Fibroblast of lung (primary cell): ENCODE data around the gene AGO3. TPM values are rescaled to one million over a fixed set of nuclear protein-coding genes. Genes with fewer than 3 reads are reported as not detected.

Experiments used
- DNase-seq, 2 donors: peaks; one replicate each; pipeline versions ENCODE4 v3.0.0 to v3.0.0-alpha.2; 2010; ENCODE audit warnings: low read depth in 2 of 2
- H2AFZ ChIP-seq: 2 replicates; pipeline ENCODE4 v1.5.1; 2012; ENCODE audit warnings: low read length, control low read depth, inconsistent platforms
- H3K27ac ChIP-seq: 2 replicates; pipeline ENCODE4 v1.5.1; 2011; ENCODE audit warnings: low read length, control low read depth; ENCODE audit not compliant: insufficient read depth
- H3K27me3 ChIP-seq: 2 replicates; pipeline ENCODE4 v1.5.1; 2011; ENCODE audit warnings: mild to moderate bottlenecking, low read length; ENCODE audit not compliant: control insufficient read depth, insufficient read depth
- H3K36me3 ChIP-seq: 2 replicates; pipeline ENCODE4 v1.5.1; 2011; ENCODE audit warnings: low read length; ENCODE audit not compliant: control insufficient read depth, insufficient read depth
- H3K4me1 ChIP-seq: 2 replicates; pipeline ENCODE4 v1.5.1; 2011; ENCODE audit warnings: low read length; ENCODE audit not compliant: control insufficient read depth, insufficient read depth; ENCODE audit errors: extremely low read depth
- H3K4me2 ChIP-seq: 2 replicates; pipeline ENCODE4 v1.5.1; 2011; ENCODE audit warnings: low read length, control low read depth; ENCODE audit not compliant: insufficient read depth; ENCODE audit errors: extremely low read depth
- H3K4me3 ChIP-seq, 4 experiments: fragments of 200-600 bp in 1 of 4; sonication (generic) in 1 of 4; replicated peaks in 1 of 4; 2 replicates each; pipeline ENCODE4 v1.5.1; 2011 to 2016; ENCODE audit warnings: low read length in 4 of 4, low read depth in 3 of 4, mild to moderate bottlenecking in 3 of 4, control low read depth in 2 of 4, inconsistent platforms in 1 of 4, mixed read lengths in 1 of 4; ENCODE audit not compliant: insufficient read depth in 1 of 4; ENCODE audit errors: control extremely low read depth in 1 of 4
- H3K79me2 ChIP-seq: 2 replicates; pipeline ENCODE4 v1.5.1; 2012; ENCODE audit warnings: mild to moderate bottlenecking, low read length, inconsistent platforms; ENCODE audit not compliant: control insufficient read depth, insufficient read depth
- H3K9ac ChIP-seq: 2 replicates; pipeline ENCODE4 v1.5.1; 2011; ENCODE audit warnings: mild to moderate bottlenecking, low read length, control low read depth; ENCODE audit not compliant: insufficient read depth
- H3K9me3 ChIP-seq: 2 replicates; pipeline ENCODE4 v1.5.1; 2012; ENCODE audit warnings: low read depth, low read length; ENCODE audit not compliant: control insufficient read depth, insufficient read depth
- H4K20me1 ChIP-seq: 2 replicates; pipeline ENCODE4 v1.5.1; 2011; ENCODE audit warnings: low read length; ENCODE audit not compliant: control insufficient read depth, insufficient read depth; ENCODE audit errors: extremely low read depth
- CTCF ChIP-seq, 2 donors: IDR thresholded peaks in 1 of 2; conservative IDR thresholded peaks in 1 of 2; 1 replicate in 1 of 2; 2 replicates in 1 of 2; pipeline ENCODE4 v1.5.1; 2011 to 2012; ENCODE audit warnings: low read length in 2 of 2, control low read depth in 1 of 2, inconsistent platforms in 1 of 2, low read depth in 1 of 2, mild to moderate bottlenecking in 1 of 2
- EZH2 ChIP-seq: IDR thresholded peaks from 2 replicates; pipeline ENCODE4 v1.5.1; 2012; ENCODE audit warnings: low read length, control low read depth, mild to moderate bottlenecking; ENCODE audit errors: missing control alignments
- polyA plus RNA-seq, 2 donors: library from polyadenylated mRNA; depleted of rRNA in 1 of 2; stranded (reverse) in 1 of 2; unstranded in 1 of 2; fragments of >200 nt; gene quantifications; 2 replicates each; pipeline ENCODE4 v1.2.1, GENCODE V29; 2011 to 2012; ENCODE audit warnings: missing spikeins in 1 of 2
- total RNA-seq: library from RNA; depleted of rRNA; stranded (reverse); fragments of >200 nt; gene quantifications from 2 replicates; pipeline ENCODE4 v1.2.1, GENCODE V29; 2014

AGO3 gene
- total and polyA plus RNA-seq, 2 donors (not counting 1 experiment from before 2014, with no cell fraction given) = 12.9 to 19.6 TPM

DNA sequence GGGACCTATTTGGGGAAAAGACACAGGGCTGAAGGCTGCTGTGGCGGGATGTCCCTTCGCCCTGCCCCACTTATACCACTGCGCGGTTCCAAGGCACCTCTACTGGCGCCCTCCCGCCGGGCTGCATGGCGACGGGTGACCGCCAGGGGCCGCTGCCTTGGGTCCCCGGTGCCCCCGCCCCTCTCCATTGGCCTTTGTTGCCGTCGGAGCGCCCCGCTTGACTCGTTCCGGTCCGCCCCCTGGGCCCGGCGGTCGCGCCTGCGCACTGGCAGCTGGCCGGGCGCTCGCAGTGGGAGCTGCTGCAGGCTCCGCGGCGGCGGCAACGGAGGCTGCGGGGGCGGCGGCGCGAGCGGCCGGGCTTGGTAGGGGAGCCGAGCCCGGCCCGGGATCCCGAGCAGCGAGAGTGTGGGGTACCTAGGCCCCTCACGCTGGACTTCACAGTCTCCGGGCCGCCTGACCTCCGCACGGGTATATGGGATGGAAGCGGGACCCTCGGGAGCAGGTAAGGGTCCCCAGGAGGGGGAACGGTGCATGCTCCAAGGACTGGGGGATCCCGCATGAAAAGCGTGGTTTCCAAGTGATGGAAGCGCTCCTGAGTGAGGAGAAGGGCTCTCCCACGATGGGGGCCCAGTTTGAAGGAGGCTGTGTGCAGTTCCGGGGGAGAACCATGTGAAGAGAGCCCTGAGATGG, 47.8 kb upstream of the AGO3 start, which contains the start of gene AGO1:
AGO1 (plus strand) TSS at position 265 of the 690 bp plus-strand sequence; CDS start at position 478, 213 bp downstream.
- H3K79me2 ChIP-seq = no peaks in the 10 kb centered on the region
- peak within 1 kb of the TSS; percentile 70 for H3K9ac ChIP-seq
- peak; percentile 86 to 90 for DNase-seq
- peak within 1 kb of the TSS; percentile 95 for H2AFZ ChIP-seq
- no peaks in the 10 kb centered on the region for H3K27me3 ChIP-seq
- H4K20me1 ChIP-seq = no peaks in the 10 kb centered on the region
- peak within 1 kb of the TSS; percentile 97 to 100 (median 98) for H3K4me3 ChIP-seq
- peak within 1 kb of the TSS; percentile 95 for H3K4me2 ChIP-seq
- no peaks in the 10 kb centered on the region for H3K36me3 ChIP-seq
- H3K4me1 ChIP-seq = no peaks in the 10 kb centered on the region
- peak within 1 kb of the TSS; percentile 61 for H3K27ac ChIP-seq
- H3K9me3 ChIP-seq = no peaks in the 10 kb centered on the region
- TF ChIP-seq EZH2 = no peak
- peak; percentile 74 to 77 for TF ChIP-seq CTCF (conservative IDR thresholded peaks at IDR 0.05 in 1 of 2, IDR thresholded peaks at IDR 0.05 in 1 of 2; ENCODE audit: low read depth in 1 of 2, low read length in 2 of 2)

GRCh38 chr1:35883635-35884101, 47.2 kb upstream of the AGO3 start:
- peak; percentile 20 to 34 for DNase-seq
- Histone ChIP-seq H3K4me1 (no peaks in the 10 kb centered on the region), H3K27ac (peak overlapping the region; percentile 61), H2AFZ (peak overlapping the region; percentile 95), H3K79me2 (no peaks in the 10 kb centered on the region), H3K4me2 (peak overlapping the region; percentile 95), H3K9me3 (no peaks in the 10 kb centered on the region), H3K36me3 (no peaks in the 10 kb centered on the region), H3K4me3 (peak overlapping the region; percentile 97 to 100 (median 98)), H4K20me1 (no peaks in the 10 kb centered on the region), H3K9ac (peak overlapping the region; percentile 70), H3K27me3 (no peaks in the 10 kb centered on the region)
- no peak for TF ChIP-seq CTCF (conservative IDR thresholded peaks at IDR 0.05 in 1 of 2, IDR thresholded peaks at IDR 0.05 in 1 of 2; ENCODE audit: low read depth in 1 of 2, low read length in 2 of 2)
- TF ChIP-seq EZH2 = no peak

GRCh38 chr1:35884934-35885333, 46.0 kb upstream of the AGO3 start:
- Histone ChIP-seq H3K4me2 (no peak overlapping the region), H2AFZ (no peak overlapping the region), H3K9me3 (no peaks in the 10 kb centered on the region), H3K36me3 (no peaks in the 10 kb centered on the region), H3K9ac (no peak overlapping the region), H3K4me1 (no peaks in the 10 kb centered on the region), H3K4me3 (no peak overlapping the region), H3K79me2 (no peaks in the 10 kb centered on the region), H4K20me1 (no peaks in the 10 kb centered on the region), H3K27me3 (no peaks in the 10 kb centered on the region), H3K27ac (no peak overlapping the region)
- DNase-seq = no peak
- TF ChIP-seq CTCF (conservative IDR thresholded peaks at IDR 0.05 in 1 of 2, IDR thresholded peaks at IDR 0.05 in 1 of 2; ENCODE audit: low read depth in 1 of 2, low read length in 2 of 2) (no peak), EZH2 (no peak)
